HL-60 (cell line): ENCODE results near the gene ANK3.

Experiments used
- DNase-seq, 2 experiments: peaks; one replicate each; pipeline ENCODE4 v3.0.0-alpha.2; 2010 to 2020; ENCODE audit warnings: low read depth in 1 of 2, low spot score in 1 of 2
- H3K27ac ChIP-seq: fragments of 250-450 bp; sonication (Bioruptor Pico); replicated peaks from 2 replicates; pipeline ENCODE4 v1.5.1; 2020; ENCODE audit warnings: mild to moderate bottlenecking, moderate library complexity
- H3K27me3 ChIP-seq: fragments of 250-450 bp; sonication (Bioruptor Pico); 2 replicates; pipeline ENCODE4 v1.5.1; 2021; ENCODE audit warnings: mild to moderate bottlenecking, moderate library complexity; ENCODE audit not compliant: insufficient read depth, poor library complexity, severe bottlenecking
- H3K4me3 ChIP-seq: replicated peaks from 2 replicates; pipeline ENCODE4 v1.5.1; 2011; ENCODE audit warnings: mild to moderate bottlenecking, control low read depth, low read length; ENCODE audit not compliant: insufficient read depth
- CTCF ChIP-seq: IDR thresholded peaks from one replicate; pipeline ENCODE4 v1.5.1; 2011; ENCODE audit warnings: low read length, control low read depth, inconsistent platforms; ENCODE audit not compliant: insufficient read depth
- GABPA ChIP-seq: IDR thresholded peaks from 2 replicates; pipeline ENCODE4 v1.6.1; 2012; ENCODE audit warnings: low read depth
- POLR2AphosphoS5 ChIP-seq: IDR thresholded peaks from 2 replicates; pipeline ENCODE4 v1.6.1; 2012; ENCODE audit warnings: low read depth
- REST ChIP-seq: IDR thresholded peaks from 2 replicates; pipeline ENCODE4 v1.6.1; 2012; ENCODE audit warnings: low read depth; ENCODE audit not compliant: insufficient replicate concordance
- SPI1 ChIP-seq: IDR thresholded peaks from 2 replicates; pipeline ENCODE4 v1.6.1; 2012; ENCODE audit warnings: low read depth, mild to moderate bottlenecking, borderline replicate concordance

ANK3 gene

GRCh38 chr10:60197206-60197605 is 192.5 kb downstream of the ANK3 start:
- no peak overlapping the region for H3K4me3 ChIP-seq
- no peak for DNase-seq
- TF ChIP-seq GABPA (no peak), POLR2AphosphoS5 (no peak), CTCF (no peak), REST (no peak), SPI1 (no peak)
- no peaks in the 10 kb centered on the region for H3K27me3 ChIP-seq
- H3K27ac ChIP-seq, result no peak overlapping the region

- H3K4me3 ChIP-seq, result no peak overlapping the region
- no peak overlapping the region for H3K27ac ChIP-seq
- no peaks in the 10 kb centered on the region for H3K27me3 ChIP-seq
- DNase-seq, result no peak
- TF ChIP-seq REST (no peak), GABPA (no peak), SPI1 (no peak), POLR2AphosphoS5 (no peak)
Measured at GRCh38 chr10:60194421-60194820, 195.3 kb downstream of the ANK3 start.

GRCh38 chr10:60192946-60193345 is 196.7 kb downstream of the ANK3 start:
- Histone ChIP-seq H3K27me3 (no peaks in the 10 kb centered on the region), H3K4me3 (no peak overlapping the region), H3K27ac (no peak overlapping the region)
- TF ChIP-seq REST (no peak), GABPA (no peak), POLR2AphosphoS5 (no peak), SPI1 (no peak), CTCF (no peak)
- no peak for DNase-seq
